ENCODE data around the gene DNM2. TPM values are rescaled to one million over a fixed set of nuclear protein-coding genes. Genes with fewer than 3 reads are reported as not detected.
A peak's percentile ranks its signal among the peaks of the same experiment; 100 is the strongest.
"Not testable (repeated sequence)": the region's sequence is repeated elsewhere in the genome, so short reads cannot be mapped to it uniquely, and the experiment has no call there.

DNM2 gene
- total and polyA plus RNA-seq, 7 experiments from 2014 or later = 49.1 to 340 (median 269) TPM

DNA sequence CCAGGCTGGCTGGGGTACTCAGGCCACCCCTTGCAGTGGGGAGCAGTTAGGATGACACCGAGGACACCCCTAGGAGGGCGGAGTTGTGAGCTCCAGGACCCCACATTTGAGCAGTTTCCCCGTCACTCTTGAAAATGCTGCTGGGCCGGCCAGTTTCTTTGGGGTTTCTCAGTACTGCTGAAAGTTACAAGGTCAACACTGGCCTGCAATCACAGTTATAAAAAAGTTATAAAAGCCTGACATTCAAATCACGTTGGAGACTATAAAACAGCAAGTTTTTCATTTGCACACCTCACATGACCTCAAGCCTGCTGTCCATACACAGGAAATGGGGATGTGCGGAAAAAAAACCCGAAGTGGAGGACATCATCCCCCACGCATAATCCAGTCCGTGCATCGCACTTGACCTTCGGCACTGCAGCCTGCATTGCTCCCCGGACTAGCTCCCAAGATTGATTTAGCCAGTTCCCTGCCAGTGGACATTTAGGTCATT is 27.0 kb downstream of the DNM2 start:
- peak overlapping the region in 5 of 9 donors; percentile 6 to 71 (median 54) for H3K27ac Mint-ChIP-seq
- Histone ChIP-seq H3K36me3 (ENCODE audit: control insufficient read depth in 2 of 3, insufficient read depth in 3 of 3, low read length in 3 of 3) (peaks cover 0 to 11% (median 0%) of the 10 kb centered on the region in 3 experiments), H3K27me3 (ENCODE audit: control insufficient read depth in 2 of 2, insufficient read depth in 2 of 2, low read length in 2 of 2) (no peaks in the 10 kb centered on the region), H3K9me3 (ENCODE audit: control insufficient read depth in 2 of 3, low read length in 3 of 3) (no peaks in the 10 kb centered on the region), H3K27ac (ENCODE audit: low read depth, low read length) (no peak overlapping the region), H3K4me3 (ENCODE audit: low read length) (no peak overlapping the region), H3K4me1 (ENCODE audit: control insufficient read depth in 2 of 2, insufficient read depth in 2 of 2, low read length in 2 of 2) (peaks cover 12 to 38% of the 10 kb centered on the region in 2 donors)
- peaks cover 31 to 77% (median 63%) of the 10 kb centered on the region in 7 donors for H3K4me1 Mint-ChIP-seq
- ChIA-PET CTCF (no interaction called here), POLR2A (interaction anchor here (0.6 kb wide), 2 partner anchors 342 to 640 kb away, joined by 3 read pairs; no protein-coding TSS in a partner anchor)
- no peaks in the 10 kb centered on the region for H3K27me3 Mint-ChIP-seq
- H3K4me3 Mint-ChIP-seq = no peak overlapping the region
- peaks cover 0 to 25% (median 8%) of the 10 kb centered on the region in 5 donors for H3K36me3 Mint-ChIP-seq
- no peak for DNase-seq
- no peak for ATAC-seq
- peaks cover 0 to 5% (median 0%) of the 10 kb centered on the region in 11 donors for H3K9me3 Mint-ChIP-seq
- intact Hi-C loops (cut with micrococcal nuclease) = no loop called here

DNA sequence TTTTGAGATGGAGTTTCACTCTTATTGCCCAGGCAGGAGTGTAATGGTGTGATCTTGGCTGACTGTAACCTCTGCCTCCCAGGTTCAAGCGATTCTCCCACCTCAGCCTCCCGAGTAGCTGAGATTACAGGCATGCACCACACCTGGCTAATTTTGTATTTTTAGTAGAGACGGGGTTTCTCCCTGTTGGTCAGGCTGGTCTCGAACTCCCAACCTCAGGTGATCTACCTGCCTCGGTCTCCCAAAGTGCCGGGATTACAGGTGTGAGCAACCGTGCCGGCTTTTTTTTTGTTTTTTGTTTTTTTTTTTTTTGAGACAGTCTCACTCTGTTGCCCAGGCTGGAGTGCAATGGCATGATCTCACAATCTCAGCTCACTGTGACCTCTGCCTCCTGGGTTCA is 28.6 kb downstream of the DNM2 start:
- H3K9me3 ChIP-seq (ENCODE audit: control insufficient read depth in 2 of 3, low read length in 3 of 3); ATAC-seq; CTCF ChIA-PET; POLR2A ChIA-PET; H3K4me3 ChIP-seq (ENCODE audit: low read length); H3K27me3 ChIP-seq (ENCODE audit: control insufficient read depth in 2 of 2, insufficient read depth in 2 of 2, low read length in 2 of 2); H3K27me3 Mint-ChIP-seq; H3K9me3 Mint-ChIP-seq; intact Hi-C loops (cut with micrococcal nuclease); DNase-seq; H3K27ac ChIP-seq (ENCODE audit: low read depth, low read length): not testable (repeated sequence)
- Mint-ChIP-seq H3K27ac (peak overlapping the region in 5 of 9 donors; percentile 20 to 72 (median 59)), H3K4me3 (peak overlapping the region in 3 of 10 donors; percentile 2 to 72 (median 20)), H3K36me3 (peaks cover 0 to 12% (median 0%) of the 10 kb centered on the region in 5 donors), H3K4me1 (peaks cover 41 to 77% (median 61%) of the 10 kb centered on the region in 7 donors)
- H3K4me1 ChIP-seq (ENCODE audit: control insufficient read depth in 2 of 2, insufficient read depth in 2 of 2, low read length in 2 of 2) = peaks cover 14 to 49% of the 10 kb centered on the region in 2 donors
- H3K36me3 ChIP-seq (ENCODE audit: control insufficient read depth in 2 of 3, insufficient read depth in 3 of 3, low read length in 3 of 3) = peaks cover 0 to 11% (median 0%) of the 10 kb centered on the region in 3 experiments

GRCh38 chr19:10747271-10747670 is 29.4 kb downstream of the DNM2 start:
- Histone ChIP-seq H3K36me3 (ENCODE audit: control insufficient read depth in 2 of 3, insufficient read depth in 3 of 3, low read length in 3 of 3) (peaks cover 0 to 11% (median 0%) of the 10 kb centered on the region in 3 experiments), H3K27ac (ENCODE audit: low read depth, low read length) (peak overlapping the region; percentile 44), H3K4me1 (ENCODE audit: control insufficient read depth in 2 of 2, insufficient read depth in 2 of 2, low read length in 2 of 2) (peaks cover 14 to 52% of the 10 kb centered on the region in 2 donors), H3K27me3 (ENCODE audit: control insufficient read depth in 2 of 2, insufficient read depth in 2 of 2, low read length in 2 of 2) (no peaks in the 10 kb centered on the region), H3K4me3 (ENCODE audit: low read length) (no peak overlapping the region), H3K9me3 (ENCODE audit: control insufficient read depth in 2 of 3, low read length in 3 of 3) (no peaks in the 10 kb centered on the region)
- Mint-ChIP-seq H3K27ac (peak overlapping the region; percentile 15 to 89 (median 85)), H3K36me3 (peaks cover 0 to 10% (median 0%) of the 10 kb centered on the region in 5 donors), H3K9me3 (peaks cover 0 to 1% (median 0%) of the 10 kb centered on the region in 11 donors), H3K27me3 (no peaks in the 10 kb centered on the region), H3K4me1 (peaks cover 43 to 78% (median 60%) of the 10 kb centered on the region in 7 donors), H3K4me3 (peak overlapping the region in 8 of 10 donors; percentile 17 to 72 (median 49))
- DNase-seq (no peak), ATAC-seq (no peak)
- intact Hi-C loops (cut with micrococcal nuclease) = no loop called here
- ChIA-PET POLR2A (interaction anchor here (0.8 kb wide), 1 partner anchor 16 kb away, joined by 3 read pairs; no protein-coding TSS in a partner anchor), CTCF (no interaction called here)

DNA sequence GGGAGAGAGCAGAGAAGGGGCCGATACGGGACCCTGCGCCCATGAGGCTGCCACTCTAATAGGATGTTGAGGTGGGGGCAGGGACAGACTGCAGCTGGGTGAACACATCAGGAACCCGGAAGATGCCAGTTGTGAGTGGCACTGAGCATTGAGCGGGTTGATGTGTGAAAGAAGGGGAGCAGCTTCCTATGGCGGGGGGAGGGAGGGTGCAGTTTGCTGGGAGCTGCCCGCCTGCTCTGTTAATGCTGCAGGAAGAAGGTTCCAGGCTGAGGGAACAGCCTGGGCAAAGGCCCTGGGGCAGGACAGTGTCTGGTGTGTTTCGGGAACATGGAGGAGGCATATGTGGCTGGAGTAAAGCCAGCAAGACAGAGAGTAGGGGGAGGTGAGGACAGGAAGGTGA is 29.8 kb downstream of the DNM2 start:
- ChIA-PET CTCF (no interaction called here), POLR2A (interaction anchor here (0.8 kb wide), 1 partner anchor 16 kb away, joined by 3 read pairs; no protein-coding TSS in a partner anchor)
- Histone ChIP-seq H3K4me3 (ENCODE audit: low read length) (no peak overlapping the region), H3K27me3 (ENCODE audit: control insufficient read depth in 2 of 2, insufficient read depth in 2 of 2, low read length in 2 of 2) (no peaks in the 10 kb centered on the region), H3K9me3 (ENCODE audit: control insufficient read depth in 2 of 3, low read length in 3 of 3) (no peaks in the 10 kb centered on the region), H3K27ac (ENCODE audit: low read depth, low read length) (peak overlapping the region; percentile 44), H3K36me3 (ENCODE audit: control insufficient read depth in 2 of 3, insufficient read depth in 3 of 3, low read length in 3 of 3) (peaks cover 0 to 11% (median 0%) of the 10 kb centered on the region in 3 experiments), H3K4me1 (ENCODE audit: control insufficient read depth in 2 of 2, insufficient read depth in 2 of 2, low read length in 2 of 2) (peaks cover 14 to 51% of the 10 kb centered on the region in 2 donors)
- Mint-ChIP-seq H3K9me3 (peaks cover 0 to 1% (median 0%) of the 10 kb centered on the region in 11 donors), H3K4me1 (peaks cover 43 to 78% (median 60%) of the 10 kb centered on the region in 7 donors), H3K27ac (peak overlapping the region; percentile 67 to 89 (median 85)), H3K36me3 (peaks cover 0 to 7% (median 0%) of the 10 kb centered on the region in 5 donors), H3K27me3 (no peaks in the 10 kb centered on the region), H3K4me3 (peak overlapping the region in 9 of 10 donors; percentile 25 to 72 (median 46))
- intact Hi-C loops (cut with micrococcal nuclease) = no loop called here
- DNase-seq = no peak
- ATAC-seq = peak; percentile 35

- Histone ChIP-seq H3K4me3 (ENCODE audit: low read length) (no peak overlapping the region), H3K36me3 (ENCODE audit: control insufficient read depth in 2 of 3, insufficient read depth in 3 of 3, low read length in 3 of 3) (peaks cover 0 to 11% (median 0%) of the 10 kb centered on the region in 3 experiments), H3K27me3 (ENCODE audit: control insufficient read depth in 2 of 2, insufficient read depth in 2 of 2, low read length in 2 of 2) (no peaks in the 10 kb centered on the region), H3K27ac (ENCODE audit: low read depth, low read length) (peak overlapping the region; percentile 44), H3K4me1 (ENCODE audit: control insufficient read depth in 2 of 2, insufficient read depth in 2 of 2, low read length in 2 of 2) (peaks cover 14 to 55% of the 10 kb centered on the region in 2 donors), H3K9me3 (ENCODE audit: control insufficient read depth in 2 of 3, low read length in 3 of 3) (no peaks in the 10 kb centered on the region)
- ChIA-PET POLR2A (interaction anchor here (0.8 kb wide), 1 partner anchor 17 kb away, joined by 3 read pairs; no protein-coding TSS in a partner anchor), CTCF (no interaction called here)
- DNase-seq (no peak), ATAC-seq (no peak)
- H3K4me1 Mint-ChIP-seq = peaks cover 50 to 84% (median 65%) of the 10 kb centered on the region in 7 donors
- H3K4me3 Mint-ChIP-seq = peak overlapping the region in 7 of 10 donors; percentile 25 to 72 (median 46)
- no peaks in the 10 kb centered on the region for H3K27me3 Mint-ChIP-seq
- peaks cover 0 to 1% (median 0%) of the 10 kb centered on the region in 11 donors for H3K9me3 Mint-ChIP-seq
- H3K27ac Mint-ChIP-seq = peak overlapping the region; percentile 67 to 96 (median 87)
- H3K36me3 Mint-ChIP-seq = peaks cover 0 to 5% (median 0%) of the 10 kb centered on the region in 5 donors
- intact Hi-C loops (cut with micrococcal nuclease) = no loop called here
Measured at GRCh38 chr19:10748195-10748926, 30.5 kb downstream of the DNM2 start.

GRCh38 chr19:10748927-10749434 is 31.1 kb downstream of the DNM2 start:
- peak overlapping the region; percentile 39 for H3K27ac ChIP-seq (ENCODE audit: low read depth, low read length)
- Mint-ChIP-seq H3K4me1 (peaks cover 53 to 88% (median 69%) of the 10 kb centered on the region in 7 donors), H3K36me3 (peaks cover 0 to 5% (median 0%) of the 10 kb centered on the region in 5 donors)

More at GRCh38 chr19:10748927-10749434, 31.1 kb downstream of the DNM2 start:
- Histone ChIP-seq H3K36me3 (ENCODE audit: control insufficient read depth in 2 of 3, insufficient read depth in 3 of 3, low read length in 3 of 3) (peaks cover 0 to 11% (median 0%) of the 10 kb centered on the region in 3 experiments), H3K4me1 (ENCODE audit: control insufficient read depth in 2 of 2, insufficient read depth in 2 of 2, low read length in 2 of 2) (peaks cover 14 to 55% of the 10 kb centered on the region in 2 donors), H3K9me3 (ENCODE audit: control insufficient read depth in 2 of 3, low read length in 3 of 3) (no peaks in the 10 kb centered on the region), H3K4me3 (ENCODE audit: low read length) (no peak overlapping the region), H3K27me3 (ENCODE audit: control insufficient read depth in 2 of 2, insufficient read depth in 2 of 2, low read length in 2 of 2) (no peaks in the 10 kb centered on the region)
- peak; percentile 14 for ATAC-seq
- no peaks in the 10 kb centered on the region for H3K27me3 Mint-ChIP-seq
- no peak for DNase-seq
- POLR2A ChIA-PET = interaction anchor here (0.8 kb wide), 1 partner anchor 11 kb away, joined by 5 read pairs; no protein-coding TSS in a partner anchor
- peak overlapping the region in 8 of 9 donors; percentile 48 to 99 (median 82) for H3K27ac Mint-ChIP-seq
- CTCF ChIA-PET = no interaction called here
- peaks cover 0 to 1% (median 0%) of the 10 kb centered on the region in 11 donors for H3K9me3 Mint-ChIP-seq
- H3K4me3 Mint-ChIP-seq = peak overlapping the region in 2 of 10 donors; percentile 14 to 25
- intact Hi-C loops (cut with micrococcal nuclease) = no loop called here
